Fibroblast of lung (primary cell): ENCODE measurements around the gene ME2. TPM values are rescaled to one million over a fixed set of nuclear protein-coding genes. Genes with fewer than 3 reads are reported as not detected.

Experiments used
- DNase-seq, 2 donors: peaks; one replicate each; pipeline versions ENCODE4 v3.0.0 to v3.0.0-alpha.2; 2010; ENCODE audit warnings: low read depth in 2 of 2
- H2AFZ ChIP-seq: 2 replicates; pipeline ENCODE4 v1.5.1; 2012; ENCODE audit warnings: low read length, control low read depth, inconsistent platforms
- H3K27ac ChIP-seq: 2 replicates; pipeline ENCODE4 v1.5.1; 2011; ENCODE audit warnings: low read length, control low read depth; ENCODE audit not compliant: insufficient read depth
- H3K27me3 ChIP-seq: 2 replicates; pipeline ENCODE4 v1.5.1; 2011; ENCODE audit warnings: mild to moderate bottlenecking, low read length; ENCODE audit not compliant: control insufficient read depth, insufficient read depth
- H3K36me3 ChIP-seq: 2 replicates; pipeline ENCODE4 v1.5.1; 2011; ENCODE audit warnings: low read length; ENCODE audit not compliant: control insufficient read depth, insufficient read depth
- H3K4me1 ChIP-seq: 2 replicates; pipeline ENCODE4 v1.5.1; 2011; ENCODE audit warnings: low read length; ENCODE audit not compliant: control insufficient read depth, insufficient read depth; ENCODE audit errors: extremely low read depth
- H3K4me2 ChIP-seq: 2 replicates; pipeline ENCODE4 v1.5.1; 2011; ENCODE audit warnings: low read length, control low read depth; ENCODE audit not compliant: insufficient read depth; ENCODE audit errors: extremely low read depth
- H3K4me3 ChIP-seq, 4 experiments: fragments of 200-600 bp in 1 of 4; sonication (generic) in 1 of 4; replicated peaks in 1 of 4; 2 replicates each; pipeline ENCODE4 v1.5.1; 2011 to 2016; ENCODE audit warnings: low read length in 4 of 4, low read depth in 3 of 4, mild to moderate bottlenecking in 3 of 4, control low read depth in 2 of 4, inconsistent platforms in 1 of 4, mixed read lengths in 1 of 4; ENCODE audit not compliant: insufficient read depth in 1 of 4; ENCODE audit errors: control extremely low read depth in 1 of 4
- H3K79me2 ChIP-seq: 2 replicates; pipeline ENCODE4 v1.5.1; 2012; ENCODE audit warnings: mild to moderate bottlenecking, low read length, inconsistent platforms; ENCODE audit not compliant: control insufficient read depth, insufficient read depth
- H3K9ac ChIP-seq: 2 replicates; pipeline ENCODE4 v1.5.1; 2011; ENCODE audit warnings: mild to moderate bottlenecking, low read length, control low read depth; ENCODE audit not compliant: insufficient read depth
- H3K9me3 ChIP-seq: 2 replicates; pipeline ENCODE4 v1.5.1; 2012; ENCODE audit warnings: low read depth, low read length; ENCODE audit not compliant: control insufficient read depth, insufficient read depth
- H4K20me1 ChIP-seq: 2 replicates; pipeline ENCODE4 v1.5.1; 2011; ENCODE audit warnings: low read length; ENCODE audit not compliant: control insufficient read depth, insufficient read depth; ENCODE audit errors: extremely low read depth
- CTCF ChIP-seq, 2 donors: IDR thresholded peaks in 1 of 2; conservative IDR thresholded peaks in 1 of 2; 1 replicate in 1 of 2; 2 replicates in 1 of 2; pipeline ENCODE4 v1.5.1; 2011 to 2012; ENCODE audit warnings: low read length in 2 of 2, control low read depth in 1 of 2, inconsistent platforms in 1 of 2, low read depth in 1 of 2, mild to moderate bottlenecking in 1 of 2
- EZH2 ChIP-seq: IDR thresholded peaks from 2 replicates; pipeline ENCODE4 v1.5.1; 2012; ENCODE audit warnings: low read length, control low read depth, mild to moderate bottlenecking; ENCODE audit errors: missing control alignments
- polyA plus RNA-seq, 2 donors: library from polyadenylated mRNA; depleted of rRNA in 1 of 2; stranded (reverse) in 1 of 2; unstranded in 1 of 2; fragments of >200 nt; gene quantifications; 2 replicates each; pipeline ENCODE4 v1.2.1, GENCODE V29; 2011 to 2012; ENCODE audit warnings: missing spikeins in 1 of 2
- total RNA-seq: library from RNA; depleted of rRNA; stranded (reverse); fragments of >200 nt; gene quantifications from 2 replicates; pipeline ENCODE4 v1.2.1, GENCODE V29; 2014

The ME2 gene
- total and polyA plus RNA-seq, 2 donors (not counting 1 experiment from before 2014, with no cell fraction given): 40.5 to 57.0 TPM

DNA sequence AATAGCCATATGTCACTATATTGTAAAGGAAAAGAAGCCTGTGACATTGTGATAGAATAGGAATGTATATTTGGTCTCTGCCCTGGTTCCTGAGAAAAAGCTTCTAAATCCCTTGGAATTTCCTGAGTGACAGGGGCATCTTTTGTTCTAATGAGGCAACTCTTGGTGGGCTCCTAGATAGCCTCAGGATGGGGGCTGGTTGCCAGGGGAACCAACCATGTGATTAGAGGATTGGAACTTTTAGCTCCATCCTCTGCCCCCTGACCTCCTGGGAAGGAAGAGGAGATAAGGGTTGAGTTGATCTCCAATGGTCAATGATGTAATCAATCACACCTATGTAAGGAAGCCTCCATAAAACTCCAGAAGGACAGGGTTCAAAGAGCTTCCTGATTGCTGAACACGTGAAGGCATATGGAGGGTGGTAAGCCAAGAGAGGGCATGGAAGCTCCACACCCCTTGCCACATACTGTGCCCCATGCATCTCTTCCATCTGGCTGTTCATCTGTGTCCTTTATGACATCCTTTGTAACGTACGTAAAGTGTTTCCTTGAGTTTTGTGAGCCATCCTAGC, 2.9 kb upstream of the ME2 start:
- H3K36me3 ChIP-seq: no peaks in the 10 kb centered on the region
- no peak overlapping the region for H3K27ac ChIP-seq
- no peak overlapping the region for H3K9ac ChIP-seq
- H3K27me3 ChIP-seq: no peaks in the 10 kb centered on the region
- H3K4me3 ChIP-seq: no peak overlapping the region
- H4K20me1 ChIP-seq: no peaks in the 10 kb centered on the region
- H3K4me1 ChIP-seq: no peaks in the 10 kb centered on the region
- DNase-seq: no peak
- H3K79me2 ChIP-seq: peaks cover 15% of the 10 kb centered on the region
- TF ChIP-seq EZH2 (no peak), CTCF (conservative IDR thresholded peaks at IDR 0.05 in 1 of 2, IDR thresholded peaks at IDR 0.05 in 1 of 2; ENCODE audit: low read depth in 1 of 2, low read length in 2 of 2) (no peak)
- no peak overlapping the region for H2AFZ ChIP-seq
- H3K4me2 ChIP-seq: no peak overlapping the region
- H3K9me3 ChIP-seq: no peaks in the 10 kb centered on the region

GRCh38 chr18:50877545-50878265, 1.2 kb upstream of the ME2 start:
- Histone ChIP-seq H3K4me1 (no peaks in the 10 kb centered on the region), H3K9ac (no peak overlapping the region), H4K20me1 (no peaks in the 10 kb centered on the region), H3K36me3 (no peaks in the 10 kb centered on the region), H3K4me2 (peak overlapping the region; percentile 87), H2AFZ (peak overlapping the region; percentile 99), H3K27ac (peak overlapping the region; percentile 91), H3K4me3 (peak overlapping the region; percentile 82 to 91 (median 89)), H3K27me3 (no peaks in the 10 kb centered on the region), H3K79me2 (peaks cover 25% of the 10 kb centered on the region), H3K9me3 (no peaks in the 10 kb centered on the region)
- DNase-seq: no peak
- TF ChIP-seq CTCF (conservative IDR thresholded peaks at IDR 0.05 in 1 of 2, IDR thresholded peaks at IDR 0.05 in 1 of 2; ENCODE audit: low read depth in 1 of 2, low read length in 2 of 2): no peak

- Histone ChIP-seq H3K9ac (peak overlapping the region; percentile 86), H3K27me3 (no peaks in the 10 kb centered on the region), H4K20me1 (no peaks in the 10 kb centered on the region), H3K9me3 (no peaks in the 10 kb centered on the region), H3K4me1 (no peaks in the 10 kb centered on the region), H3K27ac (peak overlapping the region; percentile 91), H3K4me3 (peak overlapping the region; percentile 65 to 94 (median 90)), H3K4me2 (peak overlapping the region; percentile 98), H3K79me2 (peaks cover 29% of the 10 kb centered on the region), H3K36me3 (no peaks in the 10 kb centered on the region), H2AFZ (peak overlapping the region; percentile 85)
- TF ChIP-seq EZH2 (no peak), CTCF (conservative IDR thresholded peaks at IDR 0.05 in 1 of 2, IDR thresholded peaks at IDR 0.05 in 1 of 2; ENCODE audit: low read depth in 1 of 2, low read length in 2 of 2) (no peak)
- peak; percentile 62 to 63 for DNase-seq
Measured at GRCh38 chr18:50879302-50880118, 592 bp downstream of the ME2 start.
